ENCODE measurements around the gene CYTH4.

The CYTH4 gene

DNA sequence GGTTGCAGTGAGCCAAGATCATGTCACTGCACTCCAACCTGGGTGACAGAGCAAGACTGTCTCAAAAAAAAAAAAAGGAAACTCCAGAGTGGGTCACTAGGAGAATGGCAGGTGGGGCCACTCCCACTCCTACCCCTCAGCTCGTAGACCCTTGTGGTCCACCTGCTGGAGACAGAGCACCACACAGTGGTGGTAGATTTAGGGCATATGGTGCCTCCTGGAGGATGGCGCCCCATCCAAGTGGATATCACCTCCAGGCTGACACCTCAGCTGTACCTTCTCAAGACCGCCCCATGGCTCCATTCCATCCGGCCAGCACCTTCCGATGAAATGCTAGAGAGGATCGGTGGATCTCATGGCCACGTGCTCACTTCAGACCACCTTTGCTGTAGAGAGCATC lies 6.2 kb downstream of the CYTH4 start:
- TF ChIP-seq, protein P1, sequence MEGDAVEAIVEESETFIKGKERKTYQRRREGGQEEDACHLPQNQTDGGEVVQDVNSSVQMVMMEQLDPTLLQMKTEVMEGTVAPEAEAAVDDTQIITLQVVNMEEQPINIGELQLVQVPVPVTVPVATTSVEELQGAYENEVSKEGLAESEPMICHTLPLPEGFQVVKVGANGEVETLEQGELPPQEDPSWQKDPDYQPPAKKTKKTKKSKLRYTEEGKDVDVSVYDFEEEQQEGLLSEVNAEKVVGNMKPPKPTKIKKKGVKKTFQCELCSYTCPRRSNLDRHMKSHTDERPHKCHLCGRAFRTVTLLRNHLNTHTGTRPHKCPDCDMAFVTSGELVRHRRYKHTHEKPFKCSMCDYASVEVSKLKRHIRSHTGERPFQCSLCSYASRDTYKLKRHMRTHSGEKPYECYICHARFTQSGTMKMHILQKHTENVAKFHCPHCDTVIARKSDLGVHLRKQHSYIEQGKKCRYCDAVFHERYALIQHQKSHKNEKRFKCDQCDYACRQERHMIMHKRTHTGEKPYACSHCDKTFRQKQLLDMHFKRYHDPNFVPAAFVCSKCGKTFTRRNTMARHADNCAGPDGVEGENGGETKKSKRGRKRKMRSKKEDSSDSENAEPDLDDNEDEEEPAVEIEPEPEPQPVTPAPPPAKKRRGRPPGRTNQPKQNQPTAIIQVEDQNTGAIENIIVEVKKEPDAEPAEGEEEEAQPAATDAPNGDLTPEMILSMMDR (IDR thresholded peaks at IDR 0.05; ENCODE audit: borderline replicate concordance, control extremely low read depth, extremely low read depth, insufficient read depth, missing control alignments): no peak
- in situ Hi-C loops (cut with MboI; ENCODE audit: low sequenced_read_pairs, unreplicated experiment): no loop called here

DNA sequence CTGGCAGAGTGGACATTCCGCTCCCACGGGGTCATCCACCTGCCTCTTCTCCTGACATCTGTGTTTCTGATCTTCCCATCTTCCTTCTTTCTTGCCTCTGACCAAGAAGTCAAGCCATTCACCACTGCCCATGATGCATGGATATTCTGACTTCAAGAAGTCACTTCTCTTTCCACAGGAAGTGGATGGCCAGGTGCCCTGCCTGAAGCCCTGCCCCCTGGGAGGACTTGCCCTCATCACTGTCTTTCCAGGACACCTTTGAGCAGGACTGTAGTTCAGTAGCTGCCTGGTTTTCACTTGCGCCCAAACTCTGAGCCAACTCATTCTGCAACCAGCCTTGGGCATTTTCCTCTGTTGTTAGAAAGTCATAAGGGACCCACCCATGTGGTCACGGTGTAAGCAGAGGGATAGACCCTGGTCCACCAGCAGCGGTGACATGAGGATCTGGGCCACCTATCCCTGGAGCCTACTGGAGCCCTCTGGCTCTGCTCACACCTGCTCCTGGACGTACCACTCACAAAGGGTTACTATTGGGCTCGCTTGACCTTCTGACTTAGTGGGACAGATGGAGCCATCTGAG lies 6.9 kb downstream of the CYTH4 start:
- TF ChIP-seq, protein P1 (IDR thresholded peaks at IDR 0.05; ENCODE audit: borderline replicate concordance, control extremely low read depth, extremely low read depth, insufficient read depth, missing control alignments): no peak
- no peak for DNase-seq (ENCODE audit: low spot score)
- in situ Hi-C loops (cut with MboI; ENCODE audit: low sequenced_read_pairs, unreplicated experiment): no loop called here

More for the DNA sequence above, 6.2 kb downstream of the CYTH4 start:
- DNase-seq (ENCODE audit: low spot score): no peak

DNA sequence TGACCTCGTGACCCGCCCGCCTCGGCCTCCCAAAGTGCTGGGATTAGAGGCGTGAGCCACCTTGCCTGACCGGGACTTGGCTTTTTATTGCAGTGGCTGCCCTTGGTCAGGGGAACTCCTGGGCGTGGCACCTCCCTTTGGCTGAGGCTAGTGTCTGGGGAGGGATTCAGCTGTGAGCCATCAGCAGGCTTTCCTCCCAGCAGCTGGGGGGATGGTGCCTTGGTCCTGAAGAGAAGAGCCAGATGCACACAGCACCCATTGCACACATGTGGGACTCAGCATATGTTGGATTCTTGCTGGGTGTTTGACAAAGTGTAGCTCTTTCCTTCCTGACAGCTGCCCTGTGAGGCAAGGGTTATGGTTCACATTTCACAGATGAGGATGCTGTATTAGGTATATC lies 8.4 kb downstream of the CYTH4 start:
- in situ Hi-C loops (cut with MboI; ENCODE audit: low sequenced_read_pairs, unreplicated experiment): no loop called here
- TF ChIP-seq, protein P1 (IDR thresholded peaks at IDR 0.05; ENCODE audit: borderline replicate concordance, control extremely low read depth, extremely low read depth, insufficient read depth, missing control alignments): no peak
- DNase-seq (ENCODE audit: low spot score): no peak

DNA sequence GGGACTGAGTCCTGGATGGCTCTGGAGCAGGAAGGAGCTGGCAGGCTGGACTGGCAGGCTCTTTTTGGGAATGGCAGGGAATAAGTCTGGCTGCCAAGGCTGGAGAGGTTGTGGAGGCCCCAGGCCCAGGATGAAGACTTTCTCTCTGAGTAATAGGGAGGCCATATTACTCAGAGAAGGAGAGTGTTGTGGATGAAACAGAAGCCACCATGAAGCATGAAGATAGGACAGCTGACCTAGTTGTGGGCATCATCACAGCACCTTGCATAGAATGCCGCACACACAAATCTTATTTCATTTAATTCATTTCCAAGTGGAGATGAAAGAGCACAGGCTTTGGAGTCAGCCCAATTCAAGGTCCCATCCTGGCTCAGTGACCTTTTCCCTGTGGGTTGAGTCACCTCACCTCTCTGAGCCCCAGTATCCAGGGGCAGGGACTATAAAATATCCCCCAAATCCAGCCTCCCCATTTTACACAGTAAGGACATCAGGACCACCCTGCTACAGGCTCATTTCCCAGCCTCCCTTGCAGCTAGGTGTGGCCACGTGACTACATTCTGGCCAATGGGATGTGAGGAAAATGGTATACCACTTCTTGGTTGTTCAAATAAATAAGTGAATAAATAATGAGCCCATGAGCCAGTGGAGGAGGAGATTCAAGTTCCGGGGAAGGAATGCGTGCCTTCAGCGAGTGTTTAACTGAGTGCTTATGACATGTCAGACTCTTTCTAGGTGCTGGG lies 9.4 kb downstream of the CYTH4 start:
- in situ Hi-C loops (cut with MboI; ENCODE audit: low sequenced_read_pairs, unreplicated experiment): no loop called here
- no peak for DNase-seq (ENCODE audit: low spot score)
- TF ChIP-seq, protein P1 (IDR thresholded peaks at IDR 0.05; ENCODE audit: borderline replicate concordance, control extremely low read depth, extremely low read depth, insufficient read depth, missing control alignments): no peak

DNA sequence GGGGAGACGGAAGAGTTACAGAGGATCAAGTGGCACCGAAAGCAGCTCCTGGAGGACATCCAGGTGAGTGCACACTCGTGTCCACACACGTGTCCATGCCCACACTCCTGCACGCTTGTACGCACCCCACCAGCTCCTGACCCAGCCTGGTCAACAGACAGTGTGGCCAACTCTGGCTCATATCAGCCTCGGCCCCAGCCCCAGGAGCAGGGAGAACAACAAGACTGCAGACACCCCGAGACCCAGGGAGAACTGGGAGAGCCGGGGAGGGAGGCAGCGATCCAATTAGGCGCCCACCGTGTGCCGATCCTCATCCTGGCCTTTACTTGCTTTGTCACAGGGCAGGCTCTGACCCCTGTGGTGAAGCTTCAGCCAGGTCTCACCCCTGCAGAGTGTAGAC lies 10.3 kb downstream of the CYTH4 start:
- no peak for DNase-seq (ENCODE audit: low spot score)
- in situ Hi-C loops (cut with MboI; ENCODE audit: low sequenced_read_pairs, unreplicated experiment): no loop called here
- TF ChIP-seq, protein P1 (IDR thresholded peaks at IDR 0.05; ENCODE audit: borderline replicate concordance, control extremely low read depth, extremely low read depth, insufficient read depth, missing control alignments): no peak

DNA sequence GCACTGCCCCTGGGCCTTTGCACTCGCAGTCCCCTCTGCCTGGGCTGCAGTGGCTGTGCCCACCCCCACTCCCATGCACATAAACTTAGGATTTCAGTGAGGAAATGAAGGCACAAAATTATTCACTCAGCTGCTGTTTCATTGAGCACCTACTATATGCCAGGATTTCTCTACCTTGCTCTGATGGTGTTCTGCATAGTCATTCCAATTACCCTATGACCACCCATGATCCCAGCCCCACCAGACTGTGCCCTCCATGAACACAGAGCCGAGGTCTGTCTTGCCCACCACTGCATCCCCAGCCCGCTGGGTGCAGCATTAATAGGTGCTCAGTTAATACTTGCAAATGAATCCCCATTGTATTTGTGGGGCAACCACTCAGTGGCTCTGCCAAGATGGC lies 10.9 kb downstream of the CYTH4 start:
- in situ Hi-C loops (cut with MboI; ENCODE audit: low sequenced_read_pairs, unreplicated experiment): no loop called here
- TF ChIP-seq, protein P1 (IDR thresholded peaks at IDR 0.05; ENCODE audit: borderline replicate concordance, control extremely low read depth, extremely low read depth, insufficient read depth, missing control alignments): no peak
- DNase-seq (ENCODE audit: low spot score): no peak

Data from GM13976 (cell line).